Pulmonary artery endothelial cell (primary cell): ENCODE results near the gene MTOR. TPM values are rescaled to one million over a fixed set of nuclear protein-coding genes. Genes with fewer than 3 reads are reported as not detected.

Experiments
- DNase-seq: peaks from one replicate; pipeline ENCODE4 v3.0.0-alpha.2; 2011; ENCODE audit warnings: low read depth, low spot score
- total RNA-seq: library from RNA; depleted of rRNA; stranded (reverse); fragments of >200 nt; gene quantifications from 2 replicates; pipeline ENCODE4 v1.2.3, GENCODE V29; 2014

The MTOR gene
- total RNA-seq, 1 donor from 2014 or later, result 42.7 TPM

DNA sequence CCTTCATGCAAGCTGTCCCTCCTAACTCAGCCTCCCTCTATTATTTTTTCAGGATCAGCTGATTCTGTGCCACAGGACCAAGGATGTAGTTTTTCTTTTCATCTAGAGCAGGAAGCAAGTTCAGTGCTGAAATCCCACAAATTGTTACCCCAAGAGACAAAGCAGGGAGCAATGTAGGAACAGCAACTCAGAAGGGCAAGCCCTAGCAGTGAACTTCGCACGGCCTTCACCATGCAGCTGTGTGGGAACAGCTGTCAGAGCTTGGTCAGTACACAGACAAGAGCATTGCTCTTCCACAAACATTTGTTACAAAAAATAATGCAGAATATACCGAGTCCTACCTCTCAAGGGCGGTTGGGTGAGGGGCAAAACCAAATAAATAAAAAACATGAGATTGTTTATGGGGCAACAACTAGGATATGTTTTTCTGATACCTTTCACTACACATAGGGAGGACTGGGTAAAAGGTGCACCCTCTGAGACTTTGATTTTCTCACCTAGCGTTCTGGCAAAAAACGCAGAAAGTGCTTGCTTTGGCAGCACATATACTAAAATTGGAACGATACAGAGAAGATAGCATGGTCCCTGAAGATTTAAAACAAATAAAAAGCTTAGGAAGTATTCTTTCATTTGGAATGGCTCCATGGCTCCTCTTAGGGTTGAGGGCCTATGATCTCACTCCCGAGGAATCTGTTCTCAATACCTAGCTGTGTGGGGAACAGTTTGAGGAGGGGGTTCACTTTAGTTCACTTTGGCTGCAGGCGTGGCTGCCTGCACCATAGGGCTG lies 110.3 kb downstream of the MTOR start:
- no peak for DNase-seq

DNA sequence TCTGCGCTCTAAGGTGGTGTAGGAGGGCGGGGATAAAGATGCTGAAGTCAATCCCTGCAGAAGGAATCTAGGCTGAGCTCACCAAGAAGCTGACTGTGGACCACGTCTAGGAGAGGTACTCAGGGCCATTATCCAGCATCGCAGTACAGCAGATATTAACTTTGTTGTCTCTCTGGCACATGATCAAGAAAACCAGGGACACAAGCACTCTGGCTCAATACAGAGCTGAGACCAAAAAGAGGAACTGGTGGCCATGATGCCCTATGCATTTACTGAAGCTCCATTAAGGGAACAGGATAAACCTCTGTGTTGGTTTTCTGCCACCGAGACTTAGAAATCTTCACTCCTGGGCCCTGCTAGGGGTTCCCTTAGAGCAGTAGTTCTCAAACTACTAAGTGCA lies 111.2 kb downstream of the MTOR start:
- DNase-seq, result no peak

DNA sequence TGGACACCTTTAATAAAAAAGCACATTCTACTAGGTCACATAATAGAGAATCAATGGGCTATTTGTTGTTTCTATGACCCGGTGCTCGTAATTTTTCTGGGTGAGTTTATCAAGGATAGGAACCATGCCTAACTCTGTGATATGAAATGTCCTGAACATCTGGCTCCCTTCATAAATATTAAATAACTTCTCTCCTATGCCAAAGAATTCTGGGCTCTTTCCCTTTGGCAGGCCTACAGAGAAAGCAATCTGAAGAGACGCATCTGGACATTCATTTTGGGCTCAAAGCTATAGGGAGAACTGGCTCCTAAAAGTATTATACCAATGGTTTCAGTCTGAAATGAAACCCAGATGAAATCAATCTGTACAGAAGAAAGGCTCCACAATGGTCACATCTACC lies 112.0 kb downstream of the MTOR start:
- DNase-seq, result no peak

DNA sequence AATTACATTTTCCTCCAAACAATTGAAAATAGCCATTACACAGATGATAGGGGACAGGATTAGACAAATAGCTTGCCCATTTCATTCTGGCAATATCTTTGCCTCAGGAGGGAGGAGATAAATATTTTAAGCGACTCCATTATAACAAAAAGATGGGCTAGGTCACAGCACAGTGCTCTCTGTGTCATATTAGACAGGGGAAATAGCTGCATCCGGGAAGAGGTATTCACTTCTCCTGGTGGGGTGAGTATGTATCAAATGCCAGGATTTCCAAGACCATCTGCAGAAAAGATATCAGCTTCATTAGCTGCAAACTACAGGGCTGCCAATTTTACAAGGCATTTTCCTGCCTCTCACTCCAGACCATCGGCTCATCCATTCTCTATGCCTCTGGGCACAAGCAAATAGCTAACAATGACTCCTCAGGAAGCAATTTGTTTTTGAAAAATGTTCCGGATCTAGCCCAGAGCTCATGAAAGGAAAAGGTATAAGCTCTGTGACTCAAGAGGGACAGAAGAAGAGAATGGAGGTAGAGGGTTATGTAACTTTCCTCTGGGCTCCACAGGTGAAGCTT lies 115.1 kb downstream of the MTOR start:
- peak; percentile 49 for DNase-seq

DNA sequence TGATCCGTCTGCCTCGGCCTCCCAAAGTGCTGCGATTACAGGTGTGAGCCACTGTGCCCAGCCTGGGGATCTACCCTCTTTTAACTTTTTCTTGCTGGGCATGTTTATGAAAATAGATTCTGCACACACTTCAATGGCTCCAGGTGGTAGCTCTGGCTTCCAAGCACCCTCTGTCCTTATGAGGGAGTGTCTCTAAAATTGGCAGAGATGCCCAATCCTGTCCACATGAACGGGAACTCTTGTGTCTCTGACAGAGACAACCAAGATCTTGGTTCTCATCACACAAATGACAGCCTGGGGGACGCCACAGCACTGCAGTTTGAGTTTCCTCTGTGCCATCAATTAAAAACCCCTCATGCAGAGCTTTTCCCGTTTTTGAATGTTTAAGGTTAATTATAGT lies 116.6 kb downstream of the MTOR start:
- DNase-seq, result no peak

DNA sequence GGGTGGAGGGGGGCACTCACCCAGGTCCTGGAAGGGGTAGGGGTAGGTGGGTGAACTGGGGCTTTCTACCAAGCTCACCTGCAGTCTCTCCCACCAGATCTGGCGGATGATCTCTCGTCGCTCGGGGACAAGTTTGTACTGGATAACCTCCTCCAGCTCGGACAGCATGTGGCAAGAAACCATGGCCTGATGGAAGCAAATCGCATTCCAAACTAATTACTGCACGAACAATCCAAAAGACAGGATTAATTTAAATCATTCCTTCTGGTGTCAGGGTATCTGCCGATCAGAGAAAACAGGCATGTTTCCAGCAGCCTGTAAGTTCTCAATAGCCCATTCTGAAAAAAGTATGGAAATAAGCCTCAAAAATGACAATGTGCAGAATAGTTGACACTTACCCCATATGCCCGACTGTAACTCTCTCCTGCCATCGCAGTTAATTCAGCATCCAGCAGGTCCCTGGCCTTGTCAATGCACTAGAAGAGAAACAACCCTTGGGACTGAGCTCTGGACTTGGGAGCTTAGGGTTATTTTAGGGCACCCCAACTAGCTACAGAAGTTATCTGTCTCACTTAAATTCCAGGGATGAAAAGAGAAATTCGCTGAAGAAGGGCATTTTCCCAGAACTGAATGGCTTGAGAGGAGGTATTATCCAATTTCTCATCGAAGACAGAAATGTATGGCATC lies 117.6 kb downstream of the MTOR start:
- DNase-seq, result no peak

DNA sequence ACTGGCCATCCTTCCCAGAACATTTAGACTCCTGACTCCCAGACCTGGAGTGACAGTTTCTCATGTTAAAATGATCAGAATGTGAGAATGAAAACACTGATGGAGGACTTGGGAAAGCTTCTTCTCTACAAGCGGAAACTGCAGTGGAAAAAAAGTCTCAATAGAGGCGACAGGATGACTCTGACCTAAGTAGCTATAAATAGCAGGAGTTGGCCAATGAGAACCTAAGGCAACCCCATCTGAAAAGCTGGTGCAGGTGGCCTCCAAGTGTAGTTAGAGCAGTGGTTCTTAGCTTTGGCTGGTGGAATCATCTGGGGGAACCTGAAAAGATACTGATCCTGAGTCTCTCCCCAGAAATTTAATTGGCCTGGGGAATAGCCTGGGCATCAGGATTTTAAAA lies 118.4 kb downstream of the MTOR start:
- DNase-seq, result no peak

DNA sequence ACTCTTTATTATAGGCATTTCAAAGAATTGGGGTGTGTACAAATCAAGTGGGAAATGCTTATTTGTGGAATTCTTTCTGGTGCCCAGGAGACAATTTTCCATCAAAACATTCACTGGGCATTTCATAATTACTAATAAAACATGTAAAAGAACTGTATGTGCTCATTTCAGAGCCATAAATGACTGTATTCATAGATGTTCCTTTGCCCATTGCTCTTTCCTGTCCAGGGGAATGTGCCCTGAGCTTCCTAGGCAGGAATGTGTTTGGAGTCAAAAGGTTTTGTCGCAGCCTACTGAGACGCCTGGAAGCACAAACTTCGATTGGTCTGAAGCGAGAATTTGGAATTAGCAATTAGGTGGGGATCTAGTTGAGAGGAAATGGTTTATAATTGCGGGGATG lies 119.0 kb downstream of the MTOR start:
- DNase-seq, result no peak

DNA sequence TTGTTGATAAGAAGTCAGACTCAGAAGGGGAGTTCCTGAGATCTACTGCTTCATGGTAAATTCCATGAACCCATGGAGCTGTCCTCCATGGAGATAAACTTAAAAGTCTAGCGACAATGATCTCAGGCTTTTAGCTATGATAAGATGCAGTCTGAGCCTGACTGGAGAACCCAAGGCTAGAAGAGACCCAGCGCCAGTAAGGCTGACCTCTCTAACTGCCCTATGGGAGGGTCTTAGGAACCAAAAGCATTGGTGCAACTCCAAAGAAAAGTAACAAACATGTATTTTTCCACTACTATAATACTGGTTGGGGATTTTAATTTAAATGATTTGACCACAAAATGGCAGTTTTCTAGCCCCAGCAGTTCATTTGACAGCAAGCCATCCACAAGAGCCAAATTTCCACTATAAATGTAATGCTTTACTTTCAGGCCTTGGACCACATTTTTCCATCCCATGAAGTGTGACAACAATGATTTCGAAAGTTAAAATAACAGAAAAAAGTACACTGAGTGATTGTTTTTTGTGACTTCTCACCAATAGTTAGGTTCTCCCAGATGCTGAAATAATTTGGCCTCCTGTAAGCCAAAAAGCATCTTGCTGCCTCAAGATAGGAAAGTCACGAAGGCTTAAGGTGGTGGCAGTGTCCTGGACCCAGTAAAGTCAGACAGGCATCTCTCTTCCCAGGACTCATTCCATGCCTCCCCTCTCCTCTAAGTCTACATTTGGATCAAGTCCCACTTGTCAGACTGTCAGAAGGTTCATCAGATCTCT lies 119.5 kb downstream of the MTOR start:
- no peak for DNase-seq

DNA sequence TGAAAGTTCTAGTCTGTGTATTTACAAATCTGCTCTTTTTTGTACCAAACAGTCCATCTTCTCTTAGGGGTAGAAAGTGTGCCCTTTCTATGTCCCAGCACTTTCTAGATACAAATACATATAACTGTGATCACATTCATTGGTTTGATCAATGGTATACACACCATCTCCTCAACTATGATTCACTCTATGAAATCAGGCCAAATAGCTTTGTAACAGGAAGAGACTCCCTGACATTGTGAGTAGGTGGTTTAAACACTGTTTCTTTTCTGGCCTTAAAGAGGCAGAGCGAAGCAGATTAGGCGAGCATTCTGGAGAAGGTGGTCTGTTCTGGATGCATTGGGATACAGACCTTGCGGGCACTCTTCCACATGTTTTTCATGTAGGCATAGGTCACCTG lies 123.4 kb downstream of the MTOR start:
- no peak for DNase-seq

DNA sequence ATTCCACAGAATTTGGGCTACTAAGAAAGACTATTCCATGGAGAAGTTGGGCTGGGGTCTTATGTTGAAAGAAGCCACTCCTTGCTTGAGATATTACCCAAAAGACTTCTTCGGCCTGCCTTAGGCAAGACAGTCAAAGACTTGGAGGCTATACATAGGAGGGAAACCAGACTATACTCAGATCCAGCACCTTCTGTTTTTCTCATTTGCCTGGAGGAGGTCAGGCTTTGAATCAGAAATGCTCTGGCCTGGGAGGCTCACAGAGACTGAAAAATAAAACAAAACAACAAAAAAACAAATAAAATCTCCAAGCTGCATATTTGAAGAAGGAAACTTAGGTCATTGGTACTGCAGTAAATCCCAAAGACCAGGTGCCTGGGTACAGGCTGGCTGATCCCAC lies 124.3 kb downstream of the MTOR start:
- no peak for DNase-seq

DNA sequence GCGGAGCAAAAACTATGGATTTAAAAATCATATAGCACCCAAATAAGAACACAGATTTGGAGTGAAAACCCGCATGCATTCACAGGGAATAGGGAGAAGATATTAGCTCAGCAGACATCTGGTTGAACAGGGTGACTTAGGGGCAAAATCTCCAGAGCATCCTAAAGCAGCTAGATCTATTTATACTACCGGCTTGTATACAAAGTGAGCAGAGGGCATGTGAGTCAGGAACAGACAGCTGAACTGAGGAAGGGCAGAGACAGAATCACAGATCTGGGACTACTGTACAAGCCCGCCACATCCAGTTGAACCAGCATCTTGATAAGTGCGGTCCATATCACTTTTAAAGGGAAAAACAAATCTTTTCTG lies 127.5 kb downstream of the MTOR start:
- DNase-seq, result no peak

DNA sequence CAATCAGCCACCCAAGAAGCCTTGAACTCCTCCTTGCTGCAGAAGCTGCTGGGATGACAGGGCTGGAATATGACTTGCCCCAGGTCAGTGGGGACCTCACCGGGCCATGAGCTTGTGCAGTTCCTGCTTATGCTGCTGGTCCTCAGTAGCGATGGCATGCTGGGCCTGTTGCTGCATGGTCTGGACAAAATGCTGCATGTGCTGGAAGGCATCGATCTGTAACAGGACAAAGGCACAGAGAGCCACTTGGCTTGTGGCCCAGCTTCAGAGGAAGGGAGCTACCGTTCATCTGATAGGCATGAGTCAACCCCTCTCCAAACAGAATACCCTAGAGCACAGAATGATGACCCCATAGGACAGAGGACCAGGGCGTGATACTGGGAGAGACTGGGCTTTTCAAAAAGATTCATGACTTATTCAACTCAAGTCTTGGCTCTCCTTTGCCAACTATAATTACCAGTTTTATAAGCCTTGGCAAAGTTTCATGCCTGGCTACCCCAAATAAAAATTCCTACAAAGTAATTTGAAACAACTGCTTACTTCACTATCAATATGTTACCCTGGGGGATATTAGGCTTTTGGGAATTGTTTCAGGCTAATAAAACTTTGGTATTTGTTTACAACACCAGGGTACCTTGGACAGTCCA lies 128.0 kb downstream of the MTOR start:
- DNase-seq, result no peak

DNA sequence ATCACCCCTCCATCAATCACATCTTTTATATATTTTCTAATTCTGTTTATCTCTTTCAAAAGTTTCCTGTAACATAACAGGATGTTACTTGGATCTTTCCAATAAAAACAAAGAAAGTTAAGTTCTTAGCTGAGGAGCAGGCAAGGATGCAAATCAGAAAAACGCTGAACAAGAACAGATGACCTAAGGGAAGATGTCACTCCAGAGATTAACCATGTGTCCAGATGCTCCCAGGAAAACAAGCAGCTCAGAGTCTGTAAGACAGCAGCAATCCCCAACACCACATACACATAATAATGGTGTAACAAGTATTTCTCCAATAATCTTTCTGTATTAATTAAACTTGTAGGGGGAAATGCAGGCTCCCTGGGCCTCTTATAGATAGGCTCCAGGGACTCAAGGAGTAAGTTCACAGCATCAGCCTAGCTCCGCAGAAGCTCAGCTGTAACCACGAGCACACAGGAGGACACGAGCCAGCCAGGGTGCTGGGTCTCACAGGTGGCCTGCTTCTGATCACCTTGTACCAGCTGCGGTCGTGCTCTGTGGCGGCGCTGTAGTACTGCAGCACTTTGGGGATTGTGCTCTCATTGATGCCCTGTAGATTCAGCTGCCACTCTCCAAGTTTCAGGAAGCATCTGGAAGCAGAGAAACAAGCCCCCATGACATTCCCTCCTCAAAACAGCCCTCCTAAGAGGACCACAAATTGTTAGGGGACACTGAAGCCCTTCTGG lies 129.6 kb downstream of the MTOR start:
- DNase-seq, result no peak

DNA sequence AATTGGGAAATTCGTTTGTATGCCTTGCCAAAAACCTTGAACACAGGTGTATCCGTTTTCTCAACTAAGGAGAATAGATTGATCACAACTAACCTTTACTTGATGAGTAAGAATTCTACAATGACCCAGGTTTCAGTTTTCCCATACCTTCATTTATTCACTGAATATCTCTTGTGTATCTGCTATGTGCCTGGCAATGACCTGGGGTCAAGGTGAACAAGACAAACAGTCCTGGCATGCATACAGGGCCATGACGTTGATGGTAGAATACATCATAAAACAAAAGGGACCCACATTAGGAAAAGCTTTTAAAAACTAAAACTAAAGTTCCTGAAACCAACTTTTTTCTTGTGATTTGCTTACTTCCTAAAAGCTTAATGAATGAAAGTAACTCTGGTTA lies 130.5 kb downstream of the MTOR start:
- DNase-seq, result no peak

DNA sequence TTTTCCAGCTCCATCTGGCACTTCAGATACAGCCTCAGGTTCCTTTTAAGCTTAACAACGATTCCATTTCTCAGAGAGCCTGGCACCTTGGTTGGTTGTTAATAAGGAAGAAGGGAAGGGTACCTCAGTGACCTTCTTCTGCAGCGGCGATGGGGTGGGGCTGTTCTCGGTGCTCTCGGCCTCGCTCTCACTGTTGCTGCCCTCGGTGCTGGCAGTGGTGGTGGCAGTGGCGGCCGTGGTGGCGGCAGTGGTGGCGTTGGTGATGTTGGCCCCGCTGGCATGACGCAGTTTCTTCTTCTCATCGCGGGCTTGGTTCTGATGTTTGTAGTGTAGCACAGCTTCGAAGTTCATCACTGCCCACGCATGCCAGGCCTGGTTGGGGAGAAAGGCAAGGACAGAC lies 131.9 kb downstream of the MTOR start:
- no peak for DNase-seq

DNA sequence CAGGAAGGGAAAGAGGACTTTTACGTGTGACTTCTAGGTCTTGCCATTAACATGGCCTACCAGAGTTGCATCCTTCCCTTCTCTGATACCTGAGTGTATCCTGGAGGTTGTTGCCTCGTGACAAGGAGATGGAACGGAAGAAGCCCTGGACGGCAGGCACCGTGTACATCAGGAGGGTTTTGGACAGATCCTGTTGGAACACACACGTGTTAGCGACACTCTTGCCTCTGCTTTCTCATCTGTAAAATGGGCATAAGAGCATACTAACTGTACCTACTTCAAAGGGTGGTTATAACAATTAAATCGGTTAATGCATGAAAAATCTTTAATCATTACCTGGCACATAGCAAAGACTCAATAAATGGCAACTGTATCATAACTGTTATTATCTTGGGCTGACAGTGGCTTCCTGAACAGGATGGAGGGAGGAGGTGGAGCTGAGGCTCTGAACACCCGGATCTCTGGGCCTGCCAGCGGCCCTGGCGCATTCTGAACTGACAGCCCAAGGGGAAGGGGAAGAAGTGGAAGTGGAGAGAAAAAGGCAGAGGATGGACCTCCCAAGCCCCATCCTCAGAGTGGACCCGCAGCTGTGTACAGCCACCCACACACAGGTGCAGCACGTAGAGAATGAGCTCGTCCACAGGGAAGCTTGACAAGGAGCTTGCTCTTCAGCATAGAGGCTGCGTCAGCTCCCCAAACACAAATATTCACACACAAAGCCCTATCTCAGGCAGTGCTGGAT lies 132.5 kb downstream of the MTOR start:
- no peak for DNase-seq

DNA sequence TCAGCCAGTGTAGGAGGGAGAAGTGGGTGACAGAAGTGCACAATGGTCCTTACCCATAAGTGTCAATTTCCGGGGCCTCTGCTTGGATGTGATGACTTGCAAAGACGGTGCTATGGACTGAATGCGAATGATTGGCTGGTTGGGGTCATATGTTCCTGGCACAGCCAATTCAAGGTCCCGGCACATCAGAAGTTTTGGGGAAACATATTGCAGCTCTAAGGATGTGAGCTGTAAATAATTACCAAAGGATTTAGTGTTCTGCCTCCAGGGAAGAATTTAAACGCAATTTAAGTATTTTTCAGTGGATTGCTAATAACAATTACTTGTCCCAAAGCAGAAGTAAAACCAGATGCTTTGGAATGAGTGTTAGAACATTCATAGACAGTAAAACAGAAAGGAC lies 135.8 kb downstream of the MTOR start:
- DNase-seq, result no peak

DNA sequence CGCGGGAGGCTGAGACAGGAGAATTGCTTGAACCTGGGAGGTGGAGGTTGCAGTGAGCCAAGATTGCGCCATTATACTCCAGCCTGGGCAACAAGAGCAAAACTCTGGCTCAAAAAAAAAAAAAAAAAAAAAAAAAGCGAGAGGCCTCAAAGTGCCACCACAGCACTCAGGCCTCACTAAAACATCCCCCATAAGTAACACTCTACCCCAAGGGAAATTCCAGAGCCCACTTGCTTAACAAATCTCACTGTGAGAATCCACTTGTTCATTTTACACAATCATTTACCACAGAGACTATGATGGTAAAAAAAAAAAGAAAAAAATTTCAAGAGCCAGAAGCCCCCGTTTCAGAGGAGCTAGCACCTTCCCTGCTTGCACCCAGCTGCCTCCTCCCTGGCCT lies 136.4 kb downstream of the MTOR start:
- DNase-seq, result no peak

DNA sequence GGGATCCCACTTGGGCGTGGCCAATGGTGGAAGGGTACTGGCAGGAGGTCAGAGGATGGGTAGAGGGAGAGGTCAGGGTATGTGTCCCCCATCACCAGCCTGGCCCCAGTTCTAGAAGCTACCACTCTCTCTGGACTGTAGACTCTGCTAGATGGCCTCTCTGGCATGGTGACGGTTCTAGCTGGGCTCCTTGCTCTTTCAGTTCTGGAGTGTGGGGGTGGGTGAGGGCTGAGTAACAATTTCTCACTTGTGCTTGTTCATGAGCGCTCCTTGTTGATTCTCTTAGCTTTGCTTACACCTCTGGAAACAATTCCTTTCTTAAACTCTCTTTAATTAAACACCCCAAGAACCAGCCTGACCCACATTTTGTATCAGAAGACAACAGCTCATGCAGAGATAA lies 137.4 kb downstream of the MTOR start:
- no peak for DNase-seq
